C4-2B (cell line): ENCODE data around the gene TMEM116.
"Not testable (repeated sequence)": the region's sequence is repeated elsewhere in the genome, so short reads cannot be mapped to it uniquely, and the experiment has no call there.

Source experiments
- CTCF ChIP-seq: fragments of 450-650 bp; conservative IDR thresholded peaks from 2 replicates; pipeline ENCODE4 v1.5.1; 2017; ENCODE audit warnings: mild to moderate bottlenecking
- ZFX ChIP-seq: fragments of 450-650 bp; IDR thresholded peaks from 2 replicates; pipeline ENCODE4 v1.6.1; 2017

DNA sequence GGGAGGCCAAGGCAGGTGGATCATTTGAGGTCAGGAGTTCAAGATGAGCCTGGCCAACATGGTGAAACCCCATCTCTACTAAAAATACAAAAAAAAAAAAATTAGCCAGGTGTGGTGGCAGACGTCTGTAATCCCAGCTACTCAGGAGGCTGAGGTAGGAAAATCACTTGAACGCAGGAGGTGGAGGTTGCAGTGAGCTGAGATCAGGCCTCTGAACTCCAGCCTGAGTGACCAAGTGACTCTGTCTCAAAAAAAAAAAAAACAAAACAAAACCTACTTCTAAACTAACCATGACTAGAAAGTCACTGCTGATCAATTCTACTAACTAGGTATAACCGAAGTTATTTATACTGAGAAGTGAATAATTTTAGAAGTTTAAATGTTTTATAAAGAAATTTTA is 3.4 kb downstream of the TMEM116 start:
- TF ChIP-seq CTCF, ZFX: not testable (repeated sequence)
